ENCODE measurements around the gene LPO.

Gene LPO

GRCh38 chr17:58238147-58238634 lies at the start of gene LPO:
LPO (plus strand) TSS chr17:58238584; CDS start chr17:58242980, 4,396 bp downstream.
- Histone ChIP-seq H3K27ac (ENCODE audit: low read depth, low read length) (no peak within 1 kb of the TSS), H3K36me3 (ENCODE audit: control insufficient read depth, insufficient read depth, low read length) (no peaks in the 10 kb centered on the region), H3K27me3 (ENCODE audit: control insufficient read depth, insufficient read depth, low read length) (peaks cover 74% of the 10 kb centered on the region), H3K4me3 (ENCODE audit: low read depth, low read length) (no peak within 1 kb of the TSS), H3K9ac (ENCODE audit: low read length) (no peak within 1 kb of the TSS), H3K4me1 (ENCODE audit: control insufficient read depth, insufficient read depth, low read length) (peaks cover 4% of the 10 kb centered on the region; the same call in 1 of the 2 replicates), H3K9me3 (ENCODE audit: control insufficient read depth, insufficient read depth, low read depth, low read length) (no peaks in the 10 kb centered on the region)

DNA sequence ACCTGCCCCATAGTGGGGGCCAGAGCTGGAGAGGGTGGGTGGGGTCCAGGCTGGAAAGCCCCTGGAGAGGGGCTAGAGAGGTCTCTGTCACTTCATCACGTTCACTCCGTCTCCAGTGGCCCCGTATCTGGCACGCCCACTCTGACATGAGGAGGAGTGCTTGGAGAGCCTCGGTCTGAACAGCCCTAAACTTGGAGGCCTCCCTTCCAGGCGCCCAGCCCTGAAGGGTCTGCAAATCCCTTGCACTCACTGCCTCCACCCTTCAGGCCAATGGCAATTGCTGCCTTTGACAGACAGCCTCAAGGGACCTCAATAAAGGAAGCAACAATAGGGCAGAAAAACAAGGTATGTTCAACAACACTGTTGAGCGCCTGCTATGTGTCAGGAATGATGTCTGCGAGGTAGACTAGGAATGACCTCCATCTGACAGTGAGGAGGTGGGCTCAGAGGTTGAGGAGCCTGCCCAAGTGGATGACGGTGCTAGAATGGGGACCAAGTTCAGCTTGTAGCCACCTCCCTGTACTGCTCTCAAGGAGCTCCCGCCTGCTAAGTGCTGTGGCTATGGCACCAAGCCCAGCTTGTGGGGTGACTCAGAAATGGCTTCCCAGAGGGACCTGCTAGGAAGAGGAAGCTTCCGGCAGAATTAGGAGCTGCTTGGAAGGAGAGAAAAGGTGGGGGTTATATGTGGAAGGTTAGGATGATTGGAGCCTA lies 48.8 kb upstream of the LPO start:
- Histone ChIP-seq H3K36me3 (ENCODE audit: control insufficient read depth, insufficient read depth, low read length) (no peaks in the 10 kb centered on the region), H3K27ac (ENCODE audit: low read depth, low read length) (no peak overlapping the region), H3K9me3 (ENCODE audit: control insufficient read depth, insufficient read depth, low read depth, low read length) (no peaks in the 10 kb centered on the region), H3K4me3 (ENCODE audit: low read depth, low read length) (no peak overlapping the region), H3K9ac (ENCODE audit: low read length) (no peak overlapping the region), H3K27me3 (ENCODE audit: control insufficient read depth, insufficient read depth, low read length) (peaks cover 19% of the 10 kb centered on the region; the same call in 1 of the 2 replicates), H3K4me1 (ENCODE audit: control insufficient read depth, insufficient read depth, low read length) (peaks cover 4% of the 10 kb centered on the region; the same call in 1 of the 2 replicates)

- Histone ChIP-seq H3K4me1 (ENCODE audit: control insufficient read depth, insufficient read depth, low read length) (peaks cover 4% of the 10 kb centered on the region; the same call in 1 of the 2 replicates), H3K27ac (ENCODE audit: low read depth, low read length) (no peak overlapping the region), H3K9me3 (ENCODE audit: control insufficient read depth, insufficient read depth, low read depth, low read length) (no peaks in the 10 kb centered on the region), H3K36me3 (ENCODE audit: control insufficient read depth, insufficient read depth, low read length) (no peaks in the 10 kb centered on the region), H3K4me3 (ENCODE audit: low read depth, low read length) (no peak overlapping the region), H3K9ac (ENCODE audit: low read length) (no peak overlapping the region), H3K27me3 (ENCODE audit: control insufficient read depth, insufficient read depth, low read length) (peaks cover 23% of the 10 kb centered on the region; the same call in 1 of the 2 replicates)
Observed at GRCh38 chr17:58191241-58191896, 47.0 kb upstream of the LPO start.

DNA sequence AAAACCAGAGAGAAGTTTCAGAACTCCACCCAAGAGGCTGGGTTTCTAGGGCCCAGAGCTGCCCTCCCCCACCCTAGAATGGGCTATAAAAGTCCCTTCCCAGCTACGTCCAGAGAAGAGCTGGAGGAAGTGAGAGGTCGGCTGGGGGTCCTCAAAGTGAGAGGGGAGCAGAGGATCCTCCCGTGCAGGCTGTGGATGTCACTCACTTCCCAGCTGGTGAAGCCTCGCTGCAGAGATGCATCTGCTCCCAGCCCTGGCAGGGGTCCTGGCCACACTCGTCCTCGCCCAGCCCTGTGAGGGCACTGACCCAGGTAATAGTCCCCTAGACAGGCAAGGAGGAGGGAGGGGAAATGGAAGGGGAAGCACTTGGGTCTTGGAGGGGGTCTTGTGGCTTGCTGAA lies 45.8 kb upstream of the LPO start, which contains the start of gene EPX:
Gene EPX, plus strand, starts transcription at position 115 of the 400 bp plus-strand sequence. Its CDS starts 121 bp downstream, at position 236.
- H3K4me3 ChIP-seq (ENCODE audit: low read depth, low read length), result no peak within 1 kb of the TSS

DNA sequence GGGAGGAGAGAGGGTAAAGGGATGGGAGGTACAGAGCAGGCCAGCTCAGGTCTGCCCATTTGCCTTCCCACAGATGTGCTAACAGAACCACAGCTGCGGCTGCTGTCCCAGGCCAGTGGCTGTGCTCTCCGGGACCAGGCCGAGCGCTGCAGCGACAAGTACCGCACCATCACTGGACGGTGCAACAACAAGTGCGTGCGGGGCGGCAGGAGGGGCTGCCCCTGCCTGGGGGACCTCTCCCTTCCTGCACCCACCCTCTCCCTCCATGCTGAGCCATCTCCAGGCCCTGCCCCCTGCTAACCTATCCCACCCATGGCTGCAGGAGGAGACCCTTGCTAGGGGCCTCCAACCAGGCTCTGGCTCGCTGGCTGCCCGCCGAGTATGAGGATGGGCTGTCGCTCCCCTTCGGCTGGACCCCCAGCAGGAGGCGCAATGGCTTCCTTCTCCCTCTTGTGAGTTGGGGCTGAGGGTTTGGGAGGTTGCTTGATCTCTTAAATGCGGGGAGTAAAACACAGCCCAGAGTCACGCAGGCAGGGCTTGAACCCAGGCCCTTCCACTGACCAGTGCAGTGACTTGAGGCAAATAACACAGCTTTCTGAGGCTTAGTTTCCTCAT lies 44.6 kb upstream of the LPO start:
- Histone ChIP-seq H3K36me3 (ENCODE audit: control insufficient read depth, insufficient read depth, low read length) (no peaks in the 10 kb centered on the region), H3K9me3 (ENCODE audit: control insufficient read depth, insufficient read depth, low read depth, low read length) (no peaks in the 10 kb centered on the region), H3K4me1 (ENCODE audit: control insufficient read depth, insufficient read depth, low read length) (peaks cover 4% of the 10 kb centered on the region; the same call in 1 of the 2 replicates), H3K27ac (ENCODE audit: low read depth, low read length) (no peak overlapping the region), H3K27me3 (ENCODE audit: control insufficient read depth, insufficient read depth, low read length) (peaks cover 25% of the 10 kb centered on the region; the same call in 1 of the 2 replicates), H3K4me3 (ENCODE audit: low read depth, low read length) (no peak overlapping the region), H3K9ac (ENCODE audit: low read length) (no peak overlapping the region)

More for the DNA sequence above, 45.8 kb upstream of the LPO start, which contains the start of gene EPX:
- no peaks in the 10 kb centered on the region for H3K9me3 ChIP-seq (ENCODE audit: control insufficient read depth, insufficient read depth, low read depth, low read length)
- H3K36me3 ChIP-seq (ENCODE audit: control insufficient read depth, insufficient read depth, low read length), result no peaks in the 10 kb centered on the region
- no peak within 1 kb of the TSS for H3K27ac ChIP-seq (ENCODE audit: low read depth, low read length)
- peaks cover 22% of the 10 kb centered on the region; the same call in 1 of the 2 replicates for H3K27me3 ChIP-seq (ENCODE audit: control insufficient read depth, insufficient read depth, low read length)
- H3K9ac ChIP-seq (ENCODE audit: low read length), result no peak within 1 kb of the TSS
- H3K4me1 ChIP-seq (ENCODE audit: control insufficient read depth, insufficient read depth, low read length), result peaks cover 4% of the 10 kb centered on the region; the same call in 1 of the 2 replicates

GRCh38 chr17:58195518-58196123 lies 42.8 kb upstream of the LPO start:
- no peaks in the 10 kb centered on the region for H3K9me3 ChIP-seq (ENCODE audit: control insufficient read depth, insufficient read depth, low read depth, low read length)
- H3K4me3 ChIP-seq (ENCODE audit: low read depth, low read length), result no peak overlapping the region
- peaks cover 23% of the 10 kb centered on the region; the same call in 1 of the 2 replicates for H3K27me3 ChIP-seq (ENCODE audit: control insufficient read depth, insufficient read depth, low read length)
- H3K27ac ChIP-seq (ENCODE audit: low read depth, low read length), result no peak overlapping the region
- no peaks in the 10 kb centered on the region for H3K36me3 ChIP-seq (ENCODE audit: control insufficient read depth, insufficient read depth, low read length)
- H3K4me1 ChIP-seq (ENCODE audit: control insufficient read depth, insufficient read depth, low read length), result peaks cover 4% of the 10 kb centered on the region; the same call in 1 of the 2 replicates
- H3K9ac ChIP-seq (ENCODE audit: low read length), result no peak overlapping the region

DNA sequence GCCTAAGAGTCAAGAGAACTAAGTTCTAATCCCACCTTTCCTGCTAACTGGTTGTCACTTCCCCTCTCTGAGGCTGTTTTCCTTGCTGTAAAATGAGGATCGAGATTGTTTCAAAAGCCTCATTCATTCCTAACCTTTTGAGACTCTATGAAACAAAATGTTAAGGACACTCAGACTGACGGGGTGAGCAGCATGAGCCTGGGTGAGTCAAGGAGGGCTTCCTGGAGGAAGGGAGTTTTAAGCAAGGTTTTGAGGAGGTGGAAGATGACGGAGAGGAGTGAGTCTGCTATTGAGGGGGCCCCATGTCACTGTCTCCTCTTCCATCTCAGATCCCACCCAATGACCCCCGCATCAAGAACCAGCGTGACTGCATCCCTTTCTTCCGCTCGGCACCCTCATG lies 41.8 kb upstream of the LPO start:
- Histone ChIP-seq H3K9ac (ENCODE audit: low read length) (no peak overlapping the region), H3K27ac (ENCODE audit: low read depth, low read length) (no peak overlapping the region), H3K4me3 (ENCODE audit: low read depth, low read length) (no peak overlapping the region), H3K27me3 (ENCODE audit: control insufficient read depth, insufficient read depth, low read length) (peaks cover 19% of the 10 kb centered on the region; the same call in 1 of the 2 replicates), H3K4me1 (ENCODE audit: control insufficient read depth, insufficient read depth, low read length) (no peaks in the 10 kb centered on the region; the same call in 1 of the 2 replicates), H3K36me3 (ENCODE audit: control insufficient read depth, insufficient read depth, low read length) (no peaks in the 10 kb centered on the region), H3K9me3 (ENCODE audit: control insufficient read depth, insufficient read depth, low read depth, low read length) (no peaks in the 10 kb centered on the region)

- Histone ChIP-seq H3K27me3 (ENCODE audit: control insufficient read depth, insufficient read depth, low read length) (peaks cover 18% of the 10 kb centered on the region; the same call in 1 of the 2 replicates), H3K27ac (ENCODE audit: low read depth, low read length) (no peak overlapping the region), H3K9ac (ENCODE audit: low read length) (no peak overlapping the region)
Observed at GRCh38 chr17:58200024-58200633, 38.3 kb upstream of the LPO start.

DNA sequence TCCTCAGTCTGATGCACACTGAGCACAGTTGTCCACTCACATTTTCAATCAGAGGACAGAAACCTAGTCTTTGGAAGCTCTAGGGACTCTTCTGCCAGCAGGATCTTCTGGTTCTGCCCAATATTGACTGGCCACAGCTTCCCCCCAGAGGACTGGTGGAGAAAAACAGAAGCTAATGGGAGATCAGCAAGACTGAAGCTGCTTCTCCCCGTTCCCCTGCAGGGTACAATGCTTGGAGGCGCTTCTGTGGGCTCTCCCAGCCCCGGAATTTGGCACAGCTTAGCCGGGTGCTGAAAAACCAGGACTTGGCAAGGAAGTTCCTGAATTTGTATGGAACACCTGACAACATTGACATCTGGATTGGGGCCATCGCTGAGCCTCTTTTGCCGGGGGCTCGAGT lies 35.5 kb upstream of the LPO start:
- Histone ChIP-seq H3K27ac (ENCODE audit: low read depth, low read length) (no peak overlapping the region), H3K4me3 (ENCODE audit: low read depth, low read length) (no peak overlapping the region), H3K4me1 (ENCODE audit: control insufficient read depth, insufficient read depth, low read length) (no peaks in the 10 kb centered on the region), H3K9ac (ENCODE audit: low read length) (no peak overlapping the region), H3K9me3 (ENCODE audit: control insufficient read depth, insufficient read depth, low read depth, low read length) (no peaks in the 10 kb centered on the region), H3K27me3 (ENCODE audit: control insufficient read depth, insufficient read depth, low read length) (peaks cover 11% of the 10 kb centered on the region; the same call in 1 of the 2 replicates), H3K36me3 (ENCODE audit: control insufficient read depth, insufficient read depth, low read length) (peaks cover 10% of the 10 kb centered on the region)

More at GRCh38 chr17:58200024-58200633, 38.3 kb upstream of the LPO start:
- Histone ChIP-seq H3K9me3 (ENCODE audit: control insufficient read depth, insufficient read depth, low read depth, low read length) (no peaks in the 10 kb centered on the region), H3K4me3 (ENCODE audit: low read depth, low read length) (no peak overlapping the region), H3K36me3 (ENCODE audit: control insufficient read depth, insufficient read depth, low read length) (no peaks in the 10 kb centered on the region), H3K4me1 (ENCODE audit: control insufficient read depth, insufficient read depth, low read length) (no peaks in the 10 kb centered on the region)

GRCh38 chr17:58204796-58205195 lies 33.6 kb upstream of the LPO start:
- H3K27me3 ChIP-seq (ENCODE audit: control insufficient read depth, insufficient read depth, low read length), result 0 out of 2 replicates have a peak, but pooled peaks cover 4% of the 10 kb centered on the region
- peaks cover 24% of the 10 kb centered on the region for H3K36me3 ChIP-seq (ENCODE audit: control insufficient read depth, insufficient read depth, low read length)
- H3K4me3 ChIP-seq (ENCODE audit: low read depth, low read length), result no peak overlapping the region
- H3K9me3 ChIP-seq (ENCODE audit: control insufficient read depth, insufficient read depth, low read depth, low read length), result no peaks in the 10 kb centered on the region
- H3K9ac ChIP-seq (ENCODE audit: low read length), result no peak overlapping the region
- H3K27ac ChIP-seq (ENCODE audit: low read depth, low read length), result no peak overlapping the region
- H3K4me1 ChIP-seq (ENCODE audit: control insufficient read depth, insufficient read depth, low read length), result no peaks in the 10 kb centered on the region
